HG03095 (cell line): ENCODE results near the gene EGFL6.
"Not testable (repeated sequence)": the region's sequence is repeated elsewhere in the genome, so short reads cannot be mapped to it uniquely, and the experiment has no call there.

ENCODE experiments used
- ATAC-seq: cut with Tn5 transposase; IDR thresholded peaks from one replicate; pipeline ENCODE4 v1.9.1; 2021; ENCODE audit warnings: moderate library complexity; ENCODE audit not compliant: unreplicated experiment

Gene EGFL6

DNA sequence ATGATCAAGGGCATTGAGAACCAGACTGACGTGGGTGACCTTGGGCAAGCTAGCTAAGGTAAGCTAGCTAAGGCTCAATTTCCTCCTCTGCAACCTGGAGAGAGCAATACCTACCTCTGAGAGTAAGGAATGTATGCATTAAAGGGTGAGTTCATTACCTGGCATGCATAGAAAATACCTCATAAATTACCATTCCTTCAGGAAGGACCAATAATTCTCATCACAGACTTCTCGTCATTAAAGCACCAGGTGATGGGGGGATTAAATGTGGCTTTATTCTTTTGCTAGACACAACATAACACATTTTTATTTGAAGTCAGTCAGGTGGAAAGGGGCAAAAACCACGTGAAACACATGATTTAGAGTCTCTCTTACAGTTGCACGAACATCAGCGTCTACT lies 21.5 kb downstream of the EGFL6 start:
- no peak for ATAC-seq

DNA sequence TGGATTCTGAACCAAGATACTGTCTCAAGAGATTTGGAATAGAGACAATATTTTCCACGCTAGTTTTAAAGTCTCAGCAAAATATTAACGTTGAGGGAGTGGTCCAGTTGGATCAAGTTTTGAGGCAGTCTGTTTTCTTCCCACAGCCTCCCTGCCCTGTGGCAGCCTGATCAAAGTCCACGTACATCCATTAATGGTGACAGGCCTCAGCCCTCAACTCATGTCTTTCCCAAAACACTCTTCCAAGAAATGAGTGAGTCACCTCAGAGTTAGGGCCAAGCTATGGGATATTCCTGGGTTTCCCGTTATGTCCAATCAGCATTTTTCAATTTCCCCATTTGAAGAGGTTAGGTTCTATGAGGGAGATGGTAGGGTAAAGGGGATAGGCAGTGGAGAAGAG lies 28.5 kb downstream of the EGFL6 start:
- no peak for ATAC-seq

DNA sequence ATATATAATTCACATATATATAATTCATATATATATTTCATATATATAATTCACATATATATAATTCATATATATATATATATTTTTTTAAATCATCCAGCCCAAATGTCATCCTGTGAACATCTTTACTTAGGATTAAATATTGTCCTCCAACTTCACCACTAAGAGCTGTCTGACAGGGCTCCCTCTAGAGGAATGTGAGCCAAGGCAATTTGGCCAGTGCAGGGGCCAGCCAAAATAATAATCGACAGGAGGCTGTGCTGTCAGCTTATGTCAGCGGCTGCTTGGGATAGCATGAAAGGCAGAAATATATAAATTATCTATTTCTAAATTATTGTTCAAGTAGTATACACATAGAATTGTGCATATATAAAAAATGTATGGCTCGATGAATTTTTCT lies 29.5 kb downstream of the EGFL6 start:
- no peak for ATAC-seq

DNA sequence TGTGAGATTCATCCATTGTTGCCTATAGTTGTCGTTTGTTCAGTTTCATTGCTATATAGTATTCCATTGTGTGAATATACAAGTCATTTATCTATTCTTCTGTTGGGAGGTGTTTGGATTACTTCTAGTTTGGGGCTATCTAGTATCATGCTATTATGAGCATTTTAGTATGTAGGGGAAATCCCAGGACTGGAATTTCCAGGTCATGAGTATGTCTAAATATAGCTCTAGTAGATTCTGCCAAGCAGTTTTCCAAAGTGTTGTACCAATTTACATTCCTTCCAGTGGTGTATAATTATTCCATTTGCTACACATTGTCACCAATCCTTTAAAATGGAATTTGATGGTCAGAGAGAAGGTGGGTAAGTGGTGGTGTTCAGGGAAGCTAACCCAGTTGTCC lies 30.1 kb downstream of the EGFL6 start:
- ATAC-seq = no peak

DNA sequence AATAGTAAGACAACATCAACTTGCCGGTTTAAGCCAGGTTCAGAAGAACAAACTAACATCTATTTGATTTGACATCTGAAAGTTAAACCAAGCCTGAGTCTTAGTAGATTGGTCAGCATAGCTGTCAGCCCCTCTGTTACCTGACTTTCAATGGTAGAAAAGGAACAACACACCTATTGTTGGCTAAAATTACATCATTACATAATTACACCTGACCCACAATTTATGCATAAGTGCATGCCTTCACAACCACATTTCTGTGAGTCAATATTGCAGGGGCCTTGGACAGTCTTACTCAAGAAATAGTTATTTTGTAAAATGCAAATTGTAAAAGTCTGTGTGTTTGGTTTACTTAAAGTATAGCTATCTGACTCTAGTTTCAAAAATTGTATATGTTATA lies 36.2 kb downstream of the EGFL6 start:
- no peak for ATAC-seq

DNA sequence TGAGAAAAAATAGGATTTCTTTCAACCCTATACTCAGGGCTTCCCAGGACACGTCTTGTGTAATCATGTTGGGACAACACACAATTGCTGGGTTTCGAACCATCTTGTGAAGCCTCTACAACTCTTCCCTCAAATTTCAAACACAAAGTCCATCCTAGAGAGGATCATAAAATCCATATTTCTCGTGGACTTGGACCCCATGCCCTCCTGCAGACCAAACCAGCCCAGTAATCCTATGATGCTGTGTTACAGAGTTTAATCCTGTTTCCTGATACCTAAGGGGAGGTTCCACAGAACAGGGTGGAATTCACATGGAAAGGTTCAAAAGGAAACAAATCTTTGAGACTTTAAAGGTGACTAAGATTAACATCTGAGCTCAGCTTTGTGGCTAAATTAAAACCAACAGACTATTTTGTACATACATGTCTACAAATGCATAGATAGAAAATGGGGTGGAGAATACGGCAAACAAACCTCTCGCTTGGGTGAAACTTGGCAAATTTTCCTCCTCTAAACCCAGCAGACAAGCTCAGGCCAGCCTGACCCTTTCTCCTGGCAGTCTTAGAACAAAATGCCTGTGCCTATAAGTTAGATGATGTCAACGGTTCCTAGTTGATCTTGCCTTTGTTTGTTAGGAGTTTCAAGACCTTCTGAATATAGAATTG lies 38.1 kb downstream of the EGFL6 start:
- no peak for ATAC-seq

DNA sequence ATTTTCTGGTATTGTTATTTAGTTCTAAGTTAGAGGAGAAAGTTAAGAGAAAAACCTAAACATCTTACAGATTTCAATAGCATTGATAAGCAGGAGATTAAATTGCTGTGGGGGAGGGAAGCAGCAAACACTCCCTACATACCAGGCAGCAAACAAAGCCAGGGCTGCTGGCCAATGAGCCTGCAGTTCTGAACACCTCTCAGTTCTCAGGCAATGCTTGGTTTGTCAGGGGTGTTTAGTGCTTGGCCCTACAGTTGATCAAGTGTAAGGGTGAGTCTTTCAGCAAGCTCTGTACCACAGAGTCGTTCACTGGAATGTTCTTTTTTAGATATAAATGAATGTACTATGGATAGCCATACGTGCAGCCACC lies 38.6 kb downstream of the EGFL6 start:
- no peak for ATAC-seq

DNA sequence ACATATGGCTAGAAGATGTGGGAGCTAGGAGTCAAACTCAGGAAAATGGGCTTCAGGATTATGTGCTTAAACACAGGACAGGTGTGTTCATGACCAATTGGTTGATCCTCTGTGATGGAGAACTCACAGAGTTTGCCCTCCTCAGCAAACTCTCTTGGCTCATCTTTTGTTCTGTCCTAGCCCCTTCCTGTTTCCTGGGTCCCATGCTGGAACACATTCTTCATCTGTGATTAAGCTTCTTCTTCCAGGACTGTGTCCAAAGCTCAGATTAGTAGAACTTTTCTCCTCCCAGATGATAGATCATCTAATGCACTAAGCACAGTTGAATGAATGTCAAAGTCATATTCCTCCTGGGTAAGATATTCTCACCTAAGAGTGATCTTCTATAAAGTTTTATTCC lies 44.8 kb downstream of the EGFL6 start:
- ATAC-seq = no peak

DNA sequence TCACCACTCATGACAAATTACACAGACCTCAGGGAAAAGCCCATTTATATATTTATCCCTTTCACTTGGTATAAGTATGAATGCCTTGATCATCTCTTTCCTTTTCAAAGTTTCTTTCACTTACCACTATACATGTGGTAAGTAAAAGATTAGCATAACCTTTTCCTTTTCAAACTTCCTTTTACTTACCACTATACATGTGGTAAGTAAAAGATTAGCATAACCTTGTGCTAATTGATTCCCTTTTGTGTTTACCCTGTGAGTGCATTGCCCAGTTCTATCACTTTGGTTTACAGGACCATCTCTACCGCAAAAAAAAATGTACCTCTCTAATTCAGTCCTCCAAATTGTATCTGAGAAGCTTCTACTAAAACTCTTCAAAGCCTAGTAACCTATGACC lies 50.8 kb downstream of the EGFL6 start:
- no peak for ATAC-seq

DNA sequence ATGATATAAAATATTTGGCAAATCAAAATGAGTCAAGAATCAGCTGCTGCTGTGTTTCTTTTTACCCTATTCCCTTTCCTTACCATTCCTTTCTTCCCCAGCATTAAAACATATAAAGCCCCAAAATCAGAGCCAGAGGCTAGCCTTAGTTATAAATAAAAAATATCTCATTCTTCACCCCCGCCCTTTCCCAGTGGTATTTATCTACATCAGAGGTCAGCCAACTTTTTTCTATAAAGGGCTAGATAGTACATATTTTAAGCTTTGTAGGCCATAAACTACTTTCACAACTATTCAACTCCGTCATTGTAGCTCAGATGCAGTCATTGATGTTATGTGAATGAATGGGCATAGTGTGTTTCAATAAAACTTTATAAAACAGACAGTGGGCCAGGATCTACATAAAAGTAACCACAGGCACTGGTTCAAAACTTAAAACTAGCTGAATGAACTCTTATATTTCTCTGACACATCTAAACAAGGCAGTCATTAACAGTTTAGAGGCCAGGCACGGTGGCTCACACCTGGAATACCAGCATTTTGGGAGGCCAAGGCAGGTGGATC lies 53.1 kb downstream of the EGFL6 start:
- no peak for ATAC-seq

DNA sequence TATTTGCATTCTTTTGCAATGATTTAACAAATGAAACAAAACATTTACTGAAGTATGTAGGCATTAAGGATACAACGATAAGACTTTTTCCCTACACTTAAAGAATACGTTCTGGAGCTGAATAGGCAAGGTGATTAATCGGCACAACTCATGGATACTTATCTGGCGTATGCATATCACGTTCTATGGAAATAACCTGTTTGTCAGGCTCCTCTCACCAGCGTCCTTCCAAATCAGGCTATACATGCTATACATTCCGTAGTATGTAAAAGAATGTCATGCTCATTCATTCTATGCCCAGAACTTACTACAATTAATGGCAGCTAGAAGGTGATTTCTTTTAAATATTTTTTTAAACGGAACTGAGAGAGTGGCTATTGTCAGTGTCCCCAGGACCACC lies 57.9 kb downstream of the EGFL6 start:
- ATAC-seq = no peak

DNA sequence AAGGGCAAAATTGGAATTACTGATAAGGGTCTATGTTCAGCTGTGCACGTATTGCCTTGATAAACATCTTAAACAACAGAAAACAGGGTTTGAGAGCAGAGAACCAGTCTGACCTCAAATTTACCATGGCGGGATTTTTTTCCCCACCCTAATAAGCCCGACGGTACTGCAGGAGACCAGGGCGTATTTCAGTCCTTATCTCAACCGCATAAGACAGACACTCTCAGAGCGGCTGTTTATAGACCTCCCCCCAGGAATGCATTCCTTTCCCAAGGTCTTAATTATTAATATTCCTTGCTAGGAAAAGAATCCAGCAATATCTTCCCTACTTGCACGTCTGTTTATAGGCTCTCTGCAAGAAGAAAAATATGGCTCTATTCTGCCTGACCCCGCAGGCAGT lies 67.8 kb downstream of the EGFL6 start:
- not testable (repeated sequence) for ATAC-seq

DNA sequence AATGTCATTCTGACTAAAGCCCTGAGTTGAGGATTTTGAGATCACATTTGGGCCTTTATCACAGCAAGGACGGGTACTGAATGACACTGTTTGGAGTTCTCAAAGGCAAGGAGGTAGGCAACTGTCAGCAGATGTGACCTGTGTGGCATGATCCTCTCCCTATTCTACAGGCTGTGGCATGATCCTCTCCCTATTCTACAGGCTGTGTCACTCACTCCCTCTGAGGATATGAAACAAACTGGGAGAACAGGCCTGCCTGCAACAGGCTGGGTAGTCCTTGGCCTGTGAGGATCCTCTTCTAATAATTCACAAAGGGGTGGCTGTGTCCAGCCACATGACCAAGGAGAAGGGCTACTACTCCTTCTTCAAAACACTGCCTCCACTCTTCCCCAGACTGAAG lies 68.6 kb downstream of the EGFL6 start:
- ATAC-seq = no peak

DNA sequence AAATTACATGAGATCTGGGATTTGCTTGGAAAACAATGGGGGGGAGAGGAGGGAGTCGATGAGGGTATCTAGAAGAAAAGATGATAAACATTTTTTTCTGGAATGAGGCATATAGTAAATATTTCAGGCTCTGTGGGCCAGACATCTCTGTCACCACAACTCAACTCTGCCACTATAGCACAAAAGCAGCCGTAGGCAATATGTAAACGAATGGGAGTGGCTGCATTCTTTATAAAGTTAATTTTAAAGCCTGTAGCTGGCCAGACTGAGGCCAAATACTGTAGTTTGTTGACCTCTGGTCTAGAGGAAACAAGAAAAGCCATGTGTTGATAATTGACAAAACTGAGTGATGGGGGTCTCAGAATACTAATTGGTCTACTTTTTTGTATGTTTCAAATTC lies 69.4 kb downstream of the EGFL6 start:
- no peak for ATAC-seq

DNA sequence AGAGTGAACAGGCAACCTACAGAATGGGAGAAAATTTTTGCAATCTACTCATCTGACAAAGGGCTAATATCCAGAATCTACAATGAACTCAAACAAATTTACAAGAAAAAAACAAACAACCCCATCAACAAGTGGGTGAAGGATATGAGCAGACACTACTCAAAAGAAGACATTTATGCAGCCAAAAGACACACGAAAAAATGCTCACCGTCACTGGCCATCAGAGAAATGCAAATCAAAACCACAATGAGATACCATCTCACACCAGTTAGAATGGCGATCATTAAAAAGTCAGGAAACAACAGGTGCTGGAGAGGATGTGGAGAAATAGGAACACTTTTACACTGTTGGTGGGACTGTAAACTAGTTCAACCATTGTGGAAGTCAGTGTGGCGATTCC lies 72.3 kb downstream of the EGFL6 start:
- ATAC-seq = not testable (repeated sequence)

DNA sequence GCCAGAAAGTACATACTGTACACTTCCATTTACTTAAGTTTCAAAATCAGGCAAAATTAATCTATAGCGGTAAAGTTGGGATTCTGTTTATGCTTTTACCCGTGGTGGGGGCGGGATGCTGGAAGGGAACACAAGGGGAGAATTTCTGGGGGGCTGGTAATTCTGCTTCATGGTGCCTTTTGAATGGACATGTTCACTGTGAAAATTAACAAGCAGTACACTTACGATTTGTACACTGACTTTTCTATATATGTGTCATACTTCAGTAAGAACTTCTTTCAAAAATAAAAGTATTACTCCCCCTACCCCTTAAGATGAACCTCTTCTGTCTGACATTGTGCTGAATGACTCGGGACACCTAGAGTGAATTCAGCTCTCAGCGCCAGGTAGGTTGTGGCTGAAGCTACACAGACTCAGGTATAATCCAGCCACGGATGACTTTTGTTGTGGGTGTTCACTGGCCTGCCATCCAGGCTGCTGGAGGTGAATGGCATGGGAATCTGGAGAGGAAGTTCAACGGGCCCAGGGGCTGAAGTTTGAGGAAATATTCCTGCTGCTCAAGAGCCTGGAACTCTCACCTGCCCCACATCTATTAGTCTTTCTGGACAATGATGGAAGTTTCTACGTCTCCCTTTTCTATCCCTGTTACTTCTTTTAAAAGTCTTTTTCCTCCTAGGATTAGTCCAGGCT lies 76.2 kb downstream of the EGFL6 start:
- no peak for ATAC-seq

DNA sequence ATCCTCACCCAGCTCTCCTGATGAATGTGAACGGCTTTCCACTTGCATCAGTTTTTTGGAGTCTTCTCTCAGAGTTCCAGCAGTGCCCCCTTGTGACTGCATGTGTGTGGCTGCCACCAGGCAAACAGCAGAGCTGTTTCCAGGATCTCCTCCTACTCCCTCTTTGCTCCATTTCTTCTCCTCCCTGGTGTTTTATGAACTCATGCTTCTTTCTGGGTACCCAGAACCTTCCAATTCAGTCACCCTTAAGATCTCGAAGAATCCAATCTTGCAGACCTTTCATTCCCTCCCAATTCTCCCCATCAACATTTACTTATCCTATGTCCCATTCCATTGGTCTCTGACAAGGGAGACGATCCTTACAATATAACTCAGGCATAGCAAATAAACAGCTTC lies 76.8 kb downstream of the EGFL6 start:
- no peak for ATAC-seq

DNA sequence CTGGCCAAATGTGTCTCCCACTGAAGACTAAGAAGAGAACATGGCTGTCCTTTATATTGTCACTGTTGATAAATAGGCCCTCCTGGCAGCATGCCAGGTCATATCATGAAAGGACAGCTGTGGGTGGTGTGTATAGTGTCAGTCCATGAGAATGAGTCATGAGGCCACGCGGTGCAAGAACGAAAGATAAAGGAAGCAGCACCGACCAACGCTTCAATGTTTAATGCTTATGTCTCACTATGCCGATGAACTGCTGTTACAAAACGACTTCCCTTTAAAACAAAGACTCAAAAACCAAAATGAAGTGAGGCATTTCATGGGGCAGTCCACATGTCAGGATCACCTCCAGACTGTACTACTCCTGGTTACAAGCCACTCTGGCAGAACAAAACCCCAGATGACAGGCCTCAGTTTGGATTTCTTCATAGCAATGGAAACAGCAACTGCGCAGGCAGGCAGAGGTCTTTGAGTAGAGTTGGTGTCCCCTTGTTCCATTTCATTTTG lies 78.4 kb downstream of the EGFL6 start:
- no peak for ATAC-seq

DNA sequence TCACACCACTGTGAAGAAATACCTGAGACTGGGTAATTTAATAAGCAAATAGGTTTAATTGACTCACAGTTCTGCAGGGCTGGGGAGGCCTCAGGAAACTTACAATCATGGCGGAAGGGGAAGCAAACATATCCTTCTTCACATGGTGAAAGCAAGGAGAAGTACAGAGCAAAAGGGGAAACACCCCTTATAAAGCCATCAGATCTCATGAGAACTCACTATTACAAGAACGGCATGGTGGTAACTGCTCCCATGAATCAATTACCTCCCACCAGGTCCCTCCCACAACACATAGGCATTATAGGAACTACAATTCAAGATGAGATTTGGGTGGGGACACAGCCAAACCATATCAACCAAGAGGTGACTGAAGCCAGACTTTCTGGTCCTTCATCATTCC lies 78.9 kb downstream of the EGFL6 start:
- not testable (repeated sequence) for ATAC-seq

DNA sequence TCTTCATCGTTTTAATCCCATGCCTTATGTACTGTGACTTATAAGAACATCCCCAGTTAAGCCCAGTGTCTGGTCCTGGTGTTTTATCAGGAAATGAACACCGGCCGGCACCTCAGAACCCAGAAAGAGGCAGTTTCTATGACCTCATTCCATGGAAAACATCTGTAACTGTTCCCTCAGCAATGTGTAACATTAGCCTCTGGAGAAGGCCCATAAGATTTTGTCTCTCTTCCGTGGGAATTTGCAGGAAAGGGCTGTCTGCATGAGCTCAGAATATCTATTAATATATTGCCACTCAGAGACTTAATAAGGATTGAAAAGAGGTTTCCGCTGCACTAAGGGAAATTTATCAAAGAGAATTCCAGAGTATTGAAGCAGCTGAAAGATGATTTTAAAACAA lies 80.4 kb downstream of the EGFL6 start:
- ATAC-seq = no peak

DNA sequence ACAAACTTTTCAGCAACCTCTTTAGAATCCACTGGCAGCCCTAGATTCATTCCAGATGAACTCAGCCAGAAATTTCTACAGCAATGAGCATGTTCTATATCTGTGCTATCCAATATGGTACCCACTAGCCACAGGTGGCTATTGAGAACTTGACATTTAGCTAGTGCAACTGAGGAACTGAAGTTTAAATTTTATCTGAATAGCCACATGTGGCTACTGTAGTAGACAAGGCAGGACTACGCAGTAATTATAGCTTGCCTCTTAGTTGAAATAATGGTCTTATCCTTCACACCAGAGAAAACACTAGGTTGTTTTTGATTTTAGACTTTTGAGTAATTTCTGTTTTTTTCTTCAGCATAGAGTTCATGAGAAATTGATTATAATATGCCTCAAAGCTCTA lies 80.9 kb downstream of the EGFL6 start:
- ATAC-seq = no peak

DNA sequence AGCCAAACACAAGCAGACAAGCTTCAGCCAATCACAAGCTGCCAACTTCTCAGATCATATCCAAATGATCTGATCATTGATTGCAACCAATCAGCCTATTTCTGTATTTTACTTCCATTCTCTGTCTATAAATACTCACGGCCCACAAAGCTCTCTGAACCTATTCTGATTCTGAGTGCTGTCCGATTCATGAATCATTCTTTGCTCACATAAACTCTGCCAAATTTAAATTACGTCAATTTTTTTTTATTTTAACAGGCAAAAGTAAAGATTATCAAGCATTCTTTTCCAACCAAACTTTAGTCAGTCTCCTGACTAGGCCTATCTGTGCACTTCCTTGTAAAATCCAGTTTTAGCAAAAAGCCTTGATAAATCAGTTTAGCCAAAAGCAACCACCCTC lies 81.7 kb downstream of the EGFL6 start:
- no peak for ATAC-seq
